ENCODE data around the gene AK1. TPM values are rescaled to one million over a fixed set of nuclear protein-coding genes. Genes with fewer than 3 reads are reported as not detected.

The AK1 gene
- total RNA-seq, 1 experiment from 2014 or later = 31.6 TPM

GRCh38 chr9:127919253-127919815 lies 41.9 kb upstream of the AK1 start:
- Histone ChIP-seq H4K5ac (ENCODE audit: insufficient read length, low read depth, low read length) (no peak overlapping the region), H3K56ac (ENCODE audit: insufficient read length, low read depth, low read length) (no peak overlapping the region), H2AK5ac (ENCODE audit: insufficient read length, low read length) (no peak overlapping the region), H2AFZ (ENCODE audit: low read length) (no peak overlapping the region), H2BK15ac (ENCODE audit: low read depth, low read length) (no peak overlapping the region), H3K4me2 (ENCODE audit: insufficient read depth, insufficient read length, low read length) (no peak overlapping the region), H4K8ac (replicated peaks; ENCODE audit: insufficient read length, low read depth, low read length) (no peak overlapping the region), H3K18ac (ENCODE audit: insufficient read length, low read depth, low read length) (no peak overlapping the region), H3K9ac (ENCODE audit: extremely low read depth, insufficient read length, low read length) (no peak overlapping the region), H3K4ac (ENCODE audit: low read depth, low read length) (no peak overlapping the region), H3K27me3 (ENCODE audit: insufficient read depth, low read length) (peaks cover 2% of the 10 kb centered on the region; the same call in 1 of the 2 replicates), H3K23me2 (ENCODE audit: insufficient read length, low read depth, low read length, poor library complexity, severe bottlenecking) (peaks cover 5% of the 10 kb centered on the region), H2BK5ac (ENCODE audit: insufficient read length, low read length) (no peak overlapping the region), H3K23ac (ENCODE audit: insufficient read length, low read depth, low read length) (no peak overlapping the region), H2BK20ac (ENCODE audit: low read depth, low read length, poor library complexity, severe bottlenecking) (no peak overlapping the region), H3K79me1 (ENCODE audit: insufficient read depth, low read depth, low read length, poor library complexity, severe bottlenecking) (no peaks in the 10 kb centered on the region), H3K4me1 (ENCODE audit: insufficient read depth, low read length) (peaks cover 2% of the 10 kb centered on the region; the same call in 1 of the 2 replicates), H4K20me1 (ENCODE audit: control insufficient read depth, insufficient read depth, insufficient read length) (peaks cover 2% of the 10 kb centered on the region), H3K79me2 (ENCODE audit: insufficient read depth, low read length) (no peaks in the 10 kb centered on the region), H3T11ph (ENCODE audit: low read length) (no peak overlapping the region), H2BK12ac (ENCODE audit: insufficient read length, low read depth, low read length) (no peak overlapping the region), H4K91ac (ENCODE audit: insufficient read length, low read depth, low read length) (no peak overlapping the region), H2BK120ac (ENCODE audit: low read depth, low read length, poor library complexity, severe bottlenecking) (no peak overlapping the region), H3K14ac (ENCODE audit: insufficient read depth, low read length) (no peak overlapping the region), H3K27ac (ENCODE audit: insufficient read length, low read depth, low read length) (no peak overlapping the region), H3K9me3 (ENCODE audit: control insufficient read depth, low read depth, low read length) (no peaks in the 10 kb centered on the region)
- Mint-ChIP-seq H3K27ac (0 out of 7 replicates have a peak overlapping the region, but pooled peaks of 1 of the 3 experiments have one; percentile 38), H3K36me3 (ENCODE audit: insufficient read depth in 1 of 3, low read depth in 3 of 3) (peaks cover 0 to 3% (median 0%) of the 10 kb centered on the region in 3 experiments; a peak in 3 of 7 replicates), H3K4me1 (peaks cover 15 to 17% of the 10 kb centered on the region in 2 experiments), H3K4me3 (no peak overlapping the region), H3K9me3 (no peaks in the 10 kb centered on the region; a peak in 1 of 5 replicates), H3K27me3 (ENCODE audit: low read depth) (peaks cover 26% of the 10 kb centered on the region)
- DNase-seq = no peak
- no peak for TF ChIP-seq CTCF (conservative IDR thresholded peaks at IDR 0.05)
- no CpG with 5 or more reads among the region's 8 CpGs for WGBS (ENCODE audit: extremely low coverage, insufficient read length, low lambda C conversion rate)

Data from H9 (cell line).